GM21367 (cell line): Measurements from ENCODE around the gene ACSM3.
"Not testable (repeated sequence)": the region's sequence is repeated elsewhere in the genome, so short reads cannot be mapped to it uniquely, and the experiment has no call there.

ENCODE experiments used
- ATAC-seq: cut with Tn5 transposase; IDR thresholded peaks from one replicate; pipeline ENCODE4 v1.9.1; 2021; ENCODE audit not compliant: unreplicated experiment

The ACSM3 gene

GRCh38 chr16:20805684-20806167 lies 41.9 kb downstream of the ACSM3 start:
- ATAC-seq: not testable (repeated sequence)

DNA sequence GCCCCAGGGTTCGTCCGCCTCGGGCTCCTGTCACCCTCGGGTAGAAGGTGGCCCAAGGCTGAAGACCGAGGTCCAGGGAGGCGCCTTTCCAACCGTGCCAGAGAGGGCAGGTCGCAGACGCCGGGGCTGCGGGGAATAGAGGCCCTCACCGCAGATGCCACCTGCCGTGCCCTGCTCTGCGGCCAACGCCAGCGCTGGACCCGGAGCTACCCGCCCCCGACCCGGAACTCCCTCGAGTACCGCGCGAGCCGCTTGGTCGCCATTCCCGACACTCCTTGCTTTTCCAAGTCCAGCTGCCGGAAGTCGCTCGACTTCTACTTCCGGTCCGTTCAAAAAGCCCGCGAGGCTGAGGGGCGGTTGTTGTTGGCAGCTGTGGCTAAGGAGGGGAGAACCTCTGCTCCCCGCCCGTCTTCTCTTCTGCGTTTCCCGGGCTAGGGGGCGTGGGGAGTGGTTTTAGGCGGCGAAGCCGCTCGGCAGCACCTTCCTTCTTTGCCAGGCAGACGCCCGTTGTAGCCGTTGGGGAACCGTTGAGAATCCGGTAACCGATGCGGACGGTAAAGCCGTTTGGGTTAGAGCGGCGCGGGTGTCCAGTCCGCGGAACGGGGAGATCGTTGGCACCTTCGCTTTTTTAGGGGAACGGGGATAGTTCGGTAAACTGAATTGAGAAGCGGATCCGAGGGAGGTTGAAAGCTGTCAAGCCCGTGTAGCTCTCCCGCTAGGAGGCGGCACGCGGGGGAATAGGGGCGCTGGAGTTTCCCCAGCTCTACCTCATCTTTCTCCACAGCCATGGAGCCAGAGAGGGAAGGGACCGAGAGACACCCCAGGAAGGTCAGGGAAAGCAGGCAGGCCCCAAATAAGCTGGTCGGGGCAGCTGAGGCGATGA lies 42.6 kb downstream of the ACSM3 start, which contains the start of the genes ERI2 and REXO5:
TSS of gene ERI2 (minus strand) at position 305 of the 883 bp plus-strand sequence. CDS start at position 263, 42 bp downstream.
TSS of gene REXO5 (plus strand) at position 360 of the 883 bp plus-strand sequence. CDS start at position 787, 427 bp downstream.
- ATAC-seq: peak; percentile 59

GRCh38 chr16:20807862-20808261 lies 44.0 kb downstream of the ACSM3 start:
- no peak for ATAC-seq

DNA sequence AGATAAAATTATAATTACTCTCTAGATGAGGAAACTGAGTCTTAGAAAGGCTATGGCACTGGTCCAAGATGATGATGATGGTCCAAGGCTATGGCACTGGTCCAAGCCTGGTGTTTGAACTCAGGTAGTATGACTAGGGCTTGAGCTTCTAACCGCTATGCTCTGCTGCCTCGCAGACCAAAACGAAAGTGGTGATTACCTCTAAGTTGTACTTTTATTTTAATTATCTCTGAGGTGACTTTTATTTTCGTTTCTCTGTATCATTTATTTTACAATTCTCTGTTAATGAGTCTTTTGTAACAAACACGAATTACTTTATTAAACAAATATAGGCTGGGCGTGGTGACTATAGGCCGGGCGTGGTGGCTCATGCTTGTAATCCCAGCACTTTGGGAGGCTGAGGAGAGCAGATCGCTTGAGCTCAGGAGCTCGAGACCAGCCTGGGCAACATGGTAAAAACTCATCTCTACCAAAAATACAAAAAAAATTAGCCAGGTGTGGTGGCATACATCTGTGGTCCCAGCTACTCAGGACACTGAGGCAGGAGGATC lies 48.1 kb downstream of the ACSM3 start:
- no peak for ATAC-seq

DNA sequence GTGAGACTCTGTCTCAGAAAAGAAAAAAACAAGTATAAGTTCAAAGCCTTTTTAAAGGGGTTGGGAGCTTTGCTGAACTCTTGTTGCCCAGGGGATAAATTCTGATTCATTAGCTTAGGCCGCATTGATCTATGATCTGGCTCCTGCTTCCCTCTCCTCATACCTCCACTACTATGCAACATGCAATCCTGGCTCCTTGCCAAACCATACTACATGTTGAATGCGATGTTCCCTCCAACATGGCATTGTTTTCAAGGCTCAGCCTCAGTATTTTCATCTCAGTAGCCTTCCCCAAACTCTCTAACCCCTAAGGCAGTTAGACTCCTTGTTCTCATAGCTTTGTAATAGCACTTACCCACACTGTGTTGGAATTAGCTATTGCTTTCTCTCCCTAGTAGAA lies 48.7 kb downstream of the ACSM3 start:
- no peak for ATAC-seq

GRCh38 chr16:20814784-20815183 lies 51.0 kb downstream of the ACSM3 start:
- no peak for ATAC-seq

DNA sequence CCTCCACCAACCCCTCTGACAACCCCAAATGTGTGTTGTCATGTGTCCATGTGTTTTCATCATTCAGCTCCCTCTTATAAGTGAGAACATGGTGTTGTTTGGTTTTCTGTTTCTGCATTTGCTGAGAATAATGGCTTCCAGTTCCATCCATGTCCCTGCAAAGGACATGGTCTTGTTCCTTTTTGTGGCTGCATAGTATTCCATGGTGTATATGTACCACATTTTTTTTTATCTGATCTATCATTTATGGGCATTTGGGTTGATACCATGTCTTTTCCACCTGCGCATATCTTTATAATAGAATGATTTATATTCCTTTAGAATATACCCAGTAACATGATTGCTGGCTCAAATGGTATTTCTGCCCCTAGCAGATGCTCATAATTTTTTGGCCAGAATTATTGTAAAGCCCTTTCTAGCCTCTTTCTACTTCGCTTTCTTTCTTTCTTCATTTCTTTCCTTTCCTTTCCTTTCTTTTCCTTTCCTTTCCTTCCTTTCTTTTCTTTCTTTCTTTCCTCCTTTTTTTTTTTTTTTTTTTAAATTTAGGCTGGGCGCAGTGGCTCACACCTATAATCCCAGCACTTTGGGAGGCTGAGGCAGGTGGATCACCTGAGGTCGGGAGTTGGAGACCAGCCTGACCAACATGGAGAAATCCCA lies 55.2 kb downstream of the ACSM3 start:
- ATAC-seq: no peak

GRCh38 chr16:20821682-20822081 lies 57.9 kb downstream of the ACSM3 start:
- no peak for ATAC-seq

DNA sequence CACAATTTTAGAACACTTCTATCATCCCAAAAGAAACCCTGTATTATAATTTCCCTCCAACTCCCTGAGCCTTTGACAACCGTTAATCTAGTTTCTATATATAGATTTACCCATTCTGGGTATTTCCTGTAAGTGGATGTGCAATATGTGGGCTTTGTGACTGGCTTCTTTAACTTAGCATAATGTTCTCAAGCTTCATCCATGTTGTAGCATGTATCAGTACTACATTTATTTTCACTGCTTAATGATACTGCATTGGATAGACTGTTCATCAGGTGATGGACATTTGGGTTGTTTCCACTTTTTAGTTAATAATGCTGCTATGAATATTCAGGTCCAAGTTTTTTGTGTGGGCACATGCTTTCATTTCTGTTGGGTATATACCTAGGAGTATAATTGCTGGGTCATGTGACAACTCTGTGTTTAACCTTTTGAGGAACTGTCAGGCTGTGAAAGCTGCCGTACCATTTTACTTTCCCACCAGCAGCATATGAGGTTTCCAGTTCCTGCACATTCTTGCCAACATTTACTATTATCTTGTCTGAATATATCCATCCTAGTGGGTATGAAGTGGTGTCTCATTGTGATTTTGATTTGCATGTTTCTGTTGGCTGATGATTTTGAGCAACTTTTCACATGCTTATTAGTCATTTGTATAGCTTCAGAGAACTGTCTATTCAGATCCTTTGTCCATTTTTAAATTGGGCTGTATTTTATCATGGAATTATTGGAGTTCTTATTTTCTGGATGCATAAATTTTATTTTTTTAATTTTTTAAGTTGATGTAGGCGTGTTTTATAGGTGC lies 58.9 kb downstream of the ACSM3 start:
- ATAC-seq: no peak

GRCh38 chr16:20826039-20826566 lies 62.3 kb downstream of the ACSM3 start:
- ATAC-seq: no peak

- no peak for ATAC-seq
These were observed 65.7 kb downstream of the ACSM3 start for GRCh38 chr16:20829536-20829935.

- no peak for ATAC-seq
These were observed 66.6 kb downstream of the ACSM3 start for GRCh38 chr16:20830372-20830771.

GRCh38 chr16:20833086-20833485 lies 69.3 kb downstream of the ACSM3 start:
- no peak for ATAC-seq

- ATAC-seq: no peak
These were observed 74.4 kb downstream of the ACSM3 start for GRCh38 chr16:20838240-20838639.

DNA sequence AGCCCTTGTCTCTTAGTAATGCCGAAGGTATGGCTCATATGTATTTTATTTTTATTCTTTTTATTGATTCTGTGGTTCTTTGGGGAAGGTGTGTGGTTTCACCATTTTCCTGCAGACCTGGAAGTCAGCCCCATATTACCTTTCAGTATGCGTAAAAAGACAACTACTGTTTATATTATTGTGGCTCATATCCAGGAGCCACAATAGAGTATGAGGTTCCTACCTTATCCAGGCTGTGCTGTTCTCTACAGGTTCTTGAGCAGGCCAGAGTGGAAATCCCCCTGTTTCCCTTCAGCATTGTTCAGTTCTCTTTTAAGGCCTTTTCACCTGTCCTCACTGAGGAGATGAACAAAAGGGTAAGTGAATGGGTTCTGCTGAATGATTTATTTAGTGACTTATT lies 75.7 kb downstream of the ACSM3 start:
- no peak for ATAC-seq

- ATAC-seq: no peak
These were observed 80.2 kb downstream of the ACSM3 start for GRCh38 chr16:20844054-20844453.

DNA sequence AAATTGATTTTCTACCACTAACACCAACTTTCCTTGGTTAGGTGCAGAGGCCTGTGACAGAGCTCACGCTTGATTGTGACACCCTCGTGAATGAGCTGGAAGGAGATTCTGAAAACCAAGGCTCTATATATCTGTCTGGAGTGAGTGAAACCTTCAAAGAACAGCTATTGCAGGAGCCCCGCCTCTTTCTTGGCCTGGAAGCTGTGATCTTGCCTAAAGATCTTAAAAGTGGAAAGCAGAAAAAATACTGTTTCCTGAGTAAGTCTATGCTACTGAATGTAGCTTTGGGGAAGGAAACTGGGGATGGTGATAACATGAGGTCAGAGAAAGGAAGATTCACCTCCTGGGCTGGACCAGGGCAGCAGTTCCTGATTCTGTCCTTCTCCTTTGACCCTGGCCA lies 80.8 kb downstream of the ACSM3 start:
- ATAC-seq: no peak

- no peak for ATAC-seq
These were observed 82.2 kb downstream of the ACSM3 start for GRCh38 chr16:20846030-20846429.

- no peak for ATAC-seq
These were observed 82.7 kb downstream of the ACSM3 start for GRCh38 chr16:20846551-20846950.
